ENCODE measurements around the gene SCN5A.

Gene SCN5A

GRCh38 chr3:38599886-38600285, 49.6 kb downstream of the SCN5A start:
- DNase-seq = no peak

- no peak for DNase-seq
Measured at GRCh38 chr3:38598791-38599190, 50.7 kb downstream of the SCN5A start.

- DNase-seq = no peak
Measured at GRCh38 chr3:38597502-38598060, 51.9 kb downstream of the SCN5A start.

GRCh38 chr3:38595393-38595792, 54.1 kb downstream of the SCN5A start:
- peak in 1 of 4 experiments; percentile 12 for DNase-seq

GRCh38 chr3:38590521-38590920, 59.0 kb downstream of the SCN5A start:
- no peak for DNase-seq

- no peak for DNase-seq
Measured at GRCh38 chr3:38588995-38589937, 60.2 kb downstream of the SCN5A start.

GRCh38 chr3:38588371-38588971, 61.0 kb downstream of the SCN5A start:
- DNase-seq = no peak

GRCh38 chr3:38587548-38588131, 61.8 kb downstream of the SCN5A start:
- no peak for DNase-seq

GRCh38 chr3:38586546-38587520, 62.7 kb downstream of the SCN5A start:
- no peak for DNase-seq

GRCh38 chr3:38585791-38586420, 63.6 kb downstream of the SCN5A start:
- DNase-seq = no peak

GRCh38 chr3:38583688-38584087, 65.8 kb downstream of the SCN5A start:
- no peak for DNase-seq

- peak; percentile 39 to 55 (median 50) for DNase-seq
Measured at GRCh38 chr3:38582941-38583645, 66.4 kb downstream of the SCN5A start.

- no peak for DNase-seq
Measured at GRCh38 chr3:38582316-38582715, 67.2 kb downstream of the SCN5A start.

- DNase-seq = no peak
Measured at GRCh38 chr3:38581774-38582173, 67.7 kb downstream of the SCN5A start.

- no peak for DNase-seq
Measured at GRCh38 chr3:38580450-38581382, 68.8 kb downstream of the SCN5A start.

GRCh38 chr3:38579551-38580449, 69.7 kb downstream of the SCN5A start:
- peak; percentile 31 to 57 (median 52) for DNase-seq

- DNase-seq = no peak
Measured at GRCh38 chr3:38579141-38579540, 70.3 kb downstream of the SCN5A start.

- no peak for DNase-seq
Measured at GRCh38 chr3:38578551-38578950, 70.9 kb downstream of the SCN5A start.

GRCh38 chr3:38578081-38578475, 71.4 kb downstream of the SCN5A start:
- DNase-seq = no peak
